T-helper 1 cell treated with Interleukin-12 subunit alpha and Interleukin-12 subunit beta and Interleukin-4 antibody, amounts not matched to agents 30 μg/mL and 1 μg/mL, for 36 hours (primary cell): ENCODE results near the gene WDR54.
"Not testable (repeated sequence)": the region's sequence is repeated elsewhere in the genome, so short reads cannot be mapped to it uniquely, and the experiment has no call there.

Experiments
- H3K27ac Mint-ChIP-seq: one replicate; pipeline ENCODE4 v1.8.0; 2021; ENCODE audit warnings: mild to moderate bottlenecking, mixed read lengths
- H3K27me3 Mint-ChIP-seq: one replicate; pipeline ENCODE4 v1.8.0; 2021; ENCODE audit warnings: low read depth, mixed read lengths
- H3K36me3 Mint-ChIP-seq: one replicate; pipeline ENCODE4 v1.8.0; 2021; ENCODE audit warnings: low read depth, mixed read lengths
- H3K4me1 Mint-ChIP-seq: one replicate; pipeline ENCODE4 v1.8.0; 2021; ENCODE audit warnings: low read depth, mixed read lengths
- H3K4me3 Mint-ChIP-seq: one replicate; pipeline ENCODE4 v1.8.0; 2021; ENCODE audit warnings: mild to moderate bottlenecking, moderate library complexity, mixed read lengths
- H3K9me3 Mint-ChIP-seq: one replicate; pipeline ENCODE4 v1.8.0; 2021; ENCODE audit warnings: mixed read lengths

The WDR54 gene

DNA sequence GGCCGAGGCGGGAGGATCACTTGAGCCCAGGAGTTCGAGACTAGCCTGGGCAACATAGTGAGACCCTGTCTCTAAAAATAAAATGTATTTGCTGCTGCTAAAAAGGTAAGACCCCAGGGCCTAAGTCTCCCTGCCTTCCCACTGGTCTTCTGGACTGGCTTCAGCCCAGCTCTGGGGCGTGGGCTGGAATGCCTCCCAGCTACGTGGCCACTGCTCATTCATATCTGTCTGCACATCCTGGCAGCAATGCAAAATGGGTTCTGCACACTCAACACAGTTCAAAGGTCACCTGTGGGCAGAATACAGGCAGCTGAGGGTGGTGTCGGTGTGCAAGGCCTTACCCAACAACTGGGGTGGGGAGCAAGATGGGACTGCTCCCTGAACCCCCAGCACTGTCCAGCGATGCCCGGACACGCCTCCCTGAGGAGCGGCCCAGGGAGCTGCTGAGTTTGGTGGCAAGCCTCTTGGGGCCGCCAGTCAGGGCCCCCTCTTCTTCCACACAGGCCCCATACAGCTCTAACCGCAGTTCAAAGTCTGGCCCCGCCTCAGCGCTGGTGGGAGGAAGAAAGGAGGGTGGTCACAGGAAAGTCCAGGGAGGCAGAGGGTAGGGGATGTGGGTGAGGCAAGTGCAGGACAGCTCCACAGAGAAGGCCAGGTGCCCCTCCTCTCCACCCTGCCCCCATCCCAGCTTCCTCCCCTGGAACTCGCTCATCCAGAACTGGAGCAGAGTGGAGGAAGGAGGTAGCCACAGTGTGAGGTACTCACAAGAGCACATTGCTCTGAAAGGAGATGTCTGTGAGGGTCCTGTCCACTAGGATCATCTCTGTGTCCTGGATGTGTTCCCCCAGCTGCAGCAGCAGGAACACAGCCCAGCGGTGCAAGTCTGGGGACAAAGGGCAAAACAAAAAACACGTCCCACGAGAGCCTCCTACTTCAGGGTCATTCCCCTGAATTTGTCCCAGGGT, 8.2 kb downstream of the WDR54 start:
- Mint-ChIP-seq H3K27me3 (no peaks in the 10 kb centered on the region), H3K27ac (no peak overlapping the region), H3K36me3 (peaks cover 12% of the 10 kb centered on the region), H3K4me3 (no peak overlapping the region), H3K9me3 (no peaks in the 10 kb centered on the region), H3K4me1 (peaks cover 7% of the 10 kb centered on the region)

GRCh38 chr2:74430502-74430901, 9.0 kb downstream of the WDR54 start:
- no peaks in the 10 kb centered on the region for H3K27me3 Mint-ChIP-seq
- H3K4me1 Mint-ChIP-seq, result peaks cover 6% of the 10 kb centered on the region
- H3K9me3 Mint-ChIP-seq, result no peaks in the 10 kb centered on the region
- no peak overlapping the region for H3K27ac Mint-ChIP-seq
- no peak overlapping the region for H3K4me3 Mint-ChIP-seq
- H3K36me3 Mint-ChIP-seq, result peaks cover 11% of the 10 kb centered on the region

- no peak overlapping the region for H3K27ac Mint-ChIP-seq
- H3K9me3 Mint-ChIP-seq, result no peaks in the 10 kb centered on the region
- peaks cover 8% of the 10 kb centered on the region for H3K4me1 Mint-ChIP-seq
These were observed 14.7 kb downstream of the WDR54 start for GRCh38 chr2:74436111-74436805.

GRCh38 chr2:74436848-74437695, 15.5 kb downstream of the WDR54 start:
- H3K9me3 Mint-ChIP-seq, result no peaks in the 10 kb centered on the region
- no peak overlapping the region for H3K27ac Mint-ChIP-seq
- H3K4me3 Mint-ChIP-seq, result no peak overlapping the region
- H3K27me3 Mint-ChIP-seq, result peaks cover 27% of the 10 kb centered on the region
- peaks cover 8% of the 10 kb centered on the region for H3K4me1 Mint-ChIP-seq
- H3K36me3 Mint-ChIP-seq, result no peaks in the 10 kb centered on the region

More at GRCh38 chr2:74436111-74436805, 14.7 kb downstream of the WDR54 start:
- Mint-ChIP-seq H3K36me3 (no peaks in the 10 kb centered on the region), H3K4me3 (no peak overlapping the region), H3K27me3 (peaks cover 26% of the 10 kb centered on the region)

DNA sequence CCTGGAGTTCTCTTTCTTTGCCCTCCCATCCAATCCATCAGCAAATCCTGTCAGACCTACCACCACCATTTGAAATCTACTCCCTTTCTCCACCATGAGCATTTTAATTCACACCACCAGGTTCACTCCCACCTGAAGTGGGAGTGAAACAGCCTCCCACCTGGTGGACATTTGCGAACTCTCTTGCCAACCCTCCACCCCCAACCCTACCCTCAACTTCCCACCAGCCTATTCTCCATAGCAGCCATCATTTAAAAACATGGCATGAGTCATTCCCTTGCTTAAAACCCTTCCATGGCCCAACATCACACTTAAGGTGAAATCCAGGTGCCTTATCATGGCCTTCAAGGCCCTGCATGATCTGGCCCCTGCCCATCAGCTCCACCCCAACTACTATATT, 16.7 kb downstream of the WDR54 start:
- Mint-ChIP-seq H3K9me3 (no peaks in the 10 kb centered on the region), H3K4me1 (peaks cover 9% of the 10 kb centered on the region), H3K27ac (peak overlapping the region; percentile 45), H3K4me3 (no peak overlapping the region), H3K27me3 (peaks cover 35% of the 10 kb centered on the region), H3K36me3 (peaks cover 2% of the 10 kb centered on the region)

- Mint-ChIP-seq H3K27ac (no peak overlapping the region), H3K36me3 (peaks cover 2% of the 10 kb centered on the region), H3K27me3 (peaks cover 41% of the 10 kb centered on the region), H3K4me1 (peaks cover 10% of the 10 kb centered on the region), H3K4me3 (no peak overlapping the region), H3K9me3 (no peaks in the 10 kb centered on the region)
These were observed 17.8 kb downstream of the WDR54 start for GRCh38 chr2:74439373-74439772.

- Mint-ChIP-seq H3K9me3 (no peaks in the 10 kb centered on the region), H3K27ac (no peak overlapping the region), H3K36me3 (peaks cover 2% of the 10 kb centered on the region), H3K4me1 (peaks cover 12% of the 10 kb centered on the region), H3K27me3 (peaks cover 46% of the 10 kb centered on the region), H3K4me3 (no peak overlapping the region)
These were observed 18.4 kb downstream of the WDR54 start for GRCh38 chr2:74439803-74440377.

GRCh38 chr2:74440378-74441169, 19.0 kb downstream of the WDR54 start:
- Mint-ChIP-seq H3K4me1 (peaks cover 12% of the 10 kb centered on the region), H3K36me3 (peaks cover 2% of the 10 kb centered on the region), H3K27me3 (peaks cover 50% of the 10 kb centered on the region), H3K9me3 (no peaks in the 10 kb centered on the region), H3K27ac (no peak overlapping the region), H3K4me3 (peak overlapping the region; percentile 48)

GRCh38 chr2:74441170-74441689, 19.7 kb downstream of the WDR54 start:
- peak overlapping the region; percentile 21 for H3K4me3 Mint-ChIP-seq
- H3K9me3 Mint-ChIP-seq, result no peaks in the 10 kb centered on the region
- peaks cover 50% of the 10 kb centered on the region for H3K27me3 Mint-ChIP-seq
- H3K36me3 Mint-ChIP-seq, result peaks cover 2% of the 10 kb centered on the region
- peaks cover 12% of the 10 kb centered on the region for H3K4me1 Mint-ChIP-seq
- H3K27ac Mint-ChIP-seq, result no peak overlapping the region

GRCh38 chr2:74441690-74442482, 20.4 kb downstream of the WDR54 start, which contains the start of gene RTKN:
RTKN (minus strand) TSS chr2:74441937; CDS start chr2:74441816, 121 bp downstream.
- Mint-ChIP-seq H3K27me3 (peaks cover 50% of the 10 kb centered on the region), H3K36me3 (peaks cover 2% of the 10 kb centered on the region), H3K27ac (peak within 1 kb of the TSS; percentile 47), H3K9me3 (no peaks in the 10 kb centered on the region), H3K4me1 (peaks cover 12% of the 10 kb centered on the region), H3K4me3 (peak within 1 kb of the TSS; percentile 76)

- peaks cover 11% of the 10 kb centered on the region for H3K4me1 Mint-ChIP-seq
- H3K9me3 Mint-ChIP-seq, H3K27ac Mint-ChIP-seq, H3K36me3 Mint-ChIP-seq: not testable (repeated sequence)
- peak overlapping the region; percentile 76 for H3K4me3 Mint-ChIP-seq
- H3K27me3 Mint-ChIP-seq, result peaks cover 58% of the 10 kb centered on the region
These were observed 21.2 kb downstream of the WDR54 start for GRCh38 chr2:74442483-74443297.
